ENCODE results near the gene PRKX.
"Not testable (repeated sequence)": the region's sequence is repeated elsewhere in the genome, so short reads cannot be mapped to it uniquely, and the experiment has no call there.

Gene PRKX

DNA sequence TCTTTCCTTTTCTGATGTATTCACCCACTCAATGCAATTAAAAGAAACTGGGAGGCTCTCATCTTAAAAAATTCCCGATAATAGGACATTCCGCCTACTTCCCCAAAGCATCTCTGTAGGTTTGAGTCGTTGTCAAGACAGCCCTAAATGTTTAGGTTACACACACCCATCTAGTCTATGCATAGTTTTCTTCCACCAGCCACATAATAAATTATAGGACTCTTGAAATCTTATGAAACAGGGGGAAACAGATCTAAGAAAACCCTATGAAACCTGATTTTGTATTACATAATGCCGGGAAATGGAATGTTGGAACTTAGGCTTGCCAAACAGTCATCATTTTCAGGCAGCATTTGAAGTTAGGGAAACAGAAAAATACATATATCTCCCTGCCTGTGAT, 150.0 kb downstream of the PRKX start:
- no peak for DNase-seq

- not testable (repeated sequence) for DNase-seq
These were observed 153.4 kb downstream of the PRKX start for GRCh38 chrX:3560010-3560409.
